Mucosa of stomach (tissue), 1 donor: Measurements from ENCODE around the gene WDR17.
"Not testable (repeated sequence)": the region's sequence is repeated elsewhere in the genome, so short reads cannot be mapped to it uniquely, and the experiment has no call there.

Experiments used
- H3K27me3 ChIP-seq: one replicate; pipeline ENCODE4 v1.7.0; 2013; ENCODE audit warnings: mild to moderate bottlenecking, low read length; ENCODE audit not compliant: control insufficient read depth, insufficient read depth
- H3K36me3 ChIP-seq: one replicate; pipeline ENCODE4 v1.7.0; 2013; ENCODE audit warnings: low read length; ENCODE audit not compliant: control insufficient read depth, insufficient read depth
- H3K4me1 ChIP-seq: one replicate; pipeline ENCODE4 v1.7.0; 2013; ENCODE audit warnings: mild to moderate bottlenecking, low read length; ENCODE audit not compliant: control insufficient read depth, insufficient read depth
- H3K4me3 ChIP-seq: one replicate; pipeline ENCODE4 v1.7.0; 2013; ENCODE audit warnings: low read length
- H3K9ac ChIP-seq: one replicate; pipeline ENCODE4 v1.7.0; 2013; ENCODE audit warnings: mild to moderate bottlenecking, low read length, moderate library complexity
- H3K9me3 ChIP-seq: one replicate; pipeline ENCODE4 v1.7.0; 2013; ENCODE audit warnings: mild to moderate bottlenecking, low read length, moderate library complexity; ENCODE audit not compliant: control insufficient read depth
- donor health status: Pancreatic carcinoma.

WDR17 gene

GRCh38 chr4:176198316-176198903 lies 132.8 kb downstream of the WDR17 start:
- H3K9ac ChIP-seq: no peak overlapping the region
- no peak overlapping the region for H3K4me3 ChIP-seq
- H3K9me3 ChIP-seq: no peaks in the 10 kb centered on the region
- H3K27me3 ChIP-seq: no peaks in the 10 kb centered on the region
- H3K4me1 ChIP-seq: peaks cover 20% of the 10 kb centered on the region
- no peaks in the 10 kb centered on the region for H3K36me3 ChIP-seq

GRCh38 chr4:176205299-176205698 lies 139.7 kb downstream of the WDR17 start:
- H3K9me3 ChIP-seq: no peaks in the 10 kb centered on the region
- no peaks in the 10 kb centered on the region for H3K36me3 ChIP-seq
- H3K9ac ChIP-seq: no peak overlapping the region
- no peak overlapping the region for H3K4me3 ChIP-seq
- H3K4me1 ChIP-seq: no peaks in the 10 kb centered on the region
- H3K27me3 ChIP-seq: no peaks in the 10 kb centered on the region

GRCh38 chr4:176207839-176208238 lies 142.2 kb downstream of the WDR17 start:
- no peak overlapping the region for H3K4me3 ChIP-seq
- no peaks in the 10 kb centered on the region for H3K9me3 ChIP-seq
- no peaks in the 10 kb centered on the region for H3K36me3 ChIP-seq
- H3K9ac ChIP-seq: no peak overlapping the region
- H3K27me3 ChIP-seq: no peaks in the 10 kb centered on the region
- no peaks in the 10 kb centered on the region for H3K4me1 ChIP-seq

GRCh38 chr4:176209535-176209934 lies 143.9 kb downstream of the WDR17 start:
- no peaks in the 10 kb centered on the region for H3K4me1 ChIP-seq
- H3K4me3 ChIP-seq: no peak overlapping the region
- no peaks in the 10 kb centered on the region for H3K9me3 ChIP-seq
- H3K36me3 ChIP-seq: no peaks in the 10 kb centered on the region
- no peaks in the 10 kb centered on the region for H3K27me3 ChIP-seq
- H3K9ac ChIP-seq: no peak overlapping the region

- H3K4me1 ChIP-seq: no peaks in the 10 kb centered on the region
- no peaks in the 10 kb centered on the region for H3K36me3 ChIP-seq
Observed at GRCh38 chr4:176210101-176210500, 144.5 kb downstream of the WDR17 start.

DNA sequence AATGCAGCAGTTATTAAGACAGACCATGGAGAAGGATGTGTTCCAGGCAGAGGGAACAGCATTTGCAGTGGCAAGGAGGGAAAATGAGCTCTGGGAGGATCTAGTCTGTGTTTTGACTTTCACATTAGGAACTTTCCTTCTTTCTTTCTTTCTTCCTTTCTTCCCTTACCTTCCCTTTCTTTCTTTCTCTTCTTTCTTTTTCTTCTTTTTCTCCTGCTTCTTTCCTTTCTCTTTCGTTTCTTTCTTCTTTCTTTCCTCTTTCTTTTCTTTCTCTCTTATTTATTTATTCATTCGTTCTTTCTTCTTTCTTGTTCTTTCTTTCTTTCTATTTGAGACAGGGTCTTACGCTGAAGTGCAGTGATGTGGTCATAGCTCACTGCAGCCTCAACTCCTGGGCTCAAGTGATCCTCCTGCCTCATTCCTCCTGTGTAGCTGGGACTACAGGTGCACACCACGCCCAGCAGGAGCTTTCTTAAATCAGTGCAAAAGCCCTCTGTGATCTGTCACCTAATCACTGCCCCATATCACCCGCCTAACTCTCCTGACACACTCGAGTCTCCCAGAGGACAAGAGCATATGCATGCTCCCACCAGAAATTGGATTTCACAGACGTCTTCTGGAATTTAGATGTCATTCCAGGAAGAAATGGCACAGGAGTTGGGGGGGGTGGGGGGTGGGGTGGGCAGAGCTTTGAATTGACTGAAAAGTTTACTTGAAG lies 145.1 kb downstream of the WDR17 start:
- H3K9me3 ChIP-seq: no peaks in the 10 kb centered on the region
- no peaks in the 10 kb centered on the region for H3K36me3 ChIP-seq
- no peaks in the 10 kb centered on the region for H3K27me3 ChIP-seq
- H3K9ac ChIP-seq: no peak overlapping the region
- no peaks in the 10 kb centered on the region for H3K4me1 ChIP-seq
- no peak overlapping the region for H3K4me3 ChIP-seq

More at GRCh38 chr4:176210101-176210500, 144.5 kb downstream of the WDR17 start:
- H3K9ac ChIP-seq: no peak overlapping the region
- no peaks in the 10 kb centered on the region for H3K27me3 ChIP-seq
- H3K9me3 ChIP-seq: no peaks in the 10 kb centered on the region
- no peak overlapping the region for H3K4me3 ChIP-seq

DNA sequence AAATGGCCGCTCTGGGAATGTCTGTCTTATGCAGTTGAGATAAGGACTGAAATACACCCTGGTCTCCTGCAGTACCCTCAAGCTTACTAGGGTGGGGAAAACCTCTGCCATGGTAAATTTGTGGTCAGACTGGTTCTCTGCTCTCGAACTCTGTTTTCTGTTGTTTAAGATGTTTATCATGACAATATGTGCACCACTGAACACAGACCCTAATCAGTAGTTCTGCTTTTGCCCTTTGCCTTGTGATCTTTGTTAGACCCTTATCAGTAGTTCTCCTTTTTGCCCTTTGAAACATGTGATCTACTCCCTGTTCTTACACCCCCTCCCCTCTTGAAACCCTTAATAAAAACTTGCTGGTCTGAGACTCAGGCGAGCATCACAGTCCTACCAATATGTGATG lies 146.7 kb downstream of the WDR17 start:
- H3K9me3 ChIP-seq, H3K4me3 ChIP-seq, H3K4me1 ChIP-seq, H3K9ac ChIP-seq, H3K36me3 ChIP-seq, H3K27me3 ChIP-seq: not testable (repeated sequence)

- Histone ChIP-seq H3K4me1 (no peaks in the 10 kb centered on the region), H3K27me3 (no peaks in the 10 kb centered on the region), H3K9me3 (no peaks in the 10 kb centered on the region), H3K4me3 (no peak overlapping the region), H3K9ac (no peak overlapping the region), H3K36me3 (no peaks in the 10 kb centered on the region)
Observed at GRCh38 chr4:176217510-176217909, 151.9 kb downstream of the WDR17 start.

DNA sequence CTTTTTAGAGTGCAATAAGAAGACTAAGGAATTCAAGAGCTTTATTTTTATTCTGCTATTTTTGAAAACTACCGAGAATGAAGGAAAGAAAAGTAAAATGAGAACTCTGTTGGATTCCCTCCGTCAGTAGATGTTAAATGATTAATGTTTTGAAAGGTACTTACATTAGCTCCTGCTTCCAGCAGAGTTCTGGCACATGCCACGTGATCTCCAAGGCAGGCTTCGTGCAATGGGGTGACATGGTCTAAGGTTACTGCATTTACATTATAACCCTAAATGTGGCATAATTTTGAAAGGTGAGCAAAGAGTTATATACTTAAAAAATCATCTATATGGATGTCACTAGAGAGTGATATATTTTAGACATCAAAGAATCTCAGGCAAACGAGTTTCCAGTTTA lies 156.5 kb downstream of the WDR17 start:
- no peaks in the 10 kb centered on the region for H3K9me3 ChIP-seq
- H3K9ac ChIP-seq: no peak overlapping the region
- H3K27me3 ChIP-seq: no peaks in the 10 kb centered on the region

GRCh38 chr4:176223561-176223960 lies 157.9 kb downstream of the WDR17 start:
- no peaks in the 10 kb centered on the region for H3K4me1 ChIP-seq
- no peaks in the 10 kb centered on the region for H3K9me3 ChIP-seq
- no peak overlapping the region for H3K4me3 ChIP-seq
- no peaks in the 10 kb centered on the region for H3K27me3 ChIP-seq
- no peak overlapping the region for H3K9ac ChIP-seq
- H3K36me3 ChIP-seq: no peaks in the 10 kb centered on the region

More for the DNA sequence above, 156.5 kb downstream of the WDR17 start:
- Histone ChIP-seq H3K36me3 (no peaks in the 10 kb centered on the region), H3K4me3 (no peak overlapping the region), H3K4me1 (no peaks in the 10 kb centered on the region)

DNA sequence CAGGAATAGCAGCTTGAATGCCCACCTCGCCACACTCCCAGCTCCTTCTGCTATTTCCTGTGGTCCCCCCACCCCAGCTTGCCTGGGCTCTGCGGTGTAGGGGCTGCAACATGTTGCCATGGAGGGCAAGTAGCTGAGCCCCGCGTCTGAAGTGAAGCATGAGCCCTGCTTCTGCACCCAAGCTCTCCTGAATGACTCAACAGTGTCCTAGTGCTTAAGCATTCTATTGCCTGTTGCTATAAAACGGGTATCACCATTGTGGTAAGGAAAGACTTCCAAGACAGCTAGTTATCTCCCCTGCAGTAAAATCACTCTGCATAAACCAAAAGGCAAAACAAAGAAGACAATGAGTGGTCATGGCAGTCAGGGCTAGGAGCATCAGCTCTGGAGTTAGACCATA lies 161.1 kb downstream of the WDR17 start:
- no peak overlapping the region for H3K9ac ChIP-seq
- H3K4me3 ChIP-seq: no peak overlapping the region
- H3K36me3 ChIP-seq: no peaks in the 10 kb centered on the region
- no peaks in the 10 kb centered on the region for H3K9me3 ChIP-seq
- H3K27me3 ChIP-seq: no peaks in the 10 kb centered on the region
- no peaks in the 10 kb centered on the region for H3K4me1 ChIP-seq

DNA sequence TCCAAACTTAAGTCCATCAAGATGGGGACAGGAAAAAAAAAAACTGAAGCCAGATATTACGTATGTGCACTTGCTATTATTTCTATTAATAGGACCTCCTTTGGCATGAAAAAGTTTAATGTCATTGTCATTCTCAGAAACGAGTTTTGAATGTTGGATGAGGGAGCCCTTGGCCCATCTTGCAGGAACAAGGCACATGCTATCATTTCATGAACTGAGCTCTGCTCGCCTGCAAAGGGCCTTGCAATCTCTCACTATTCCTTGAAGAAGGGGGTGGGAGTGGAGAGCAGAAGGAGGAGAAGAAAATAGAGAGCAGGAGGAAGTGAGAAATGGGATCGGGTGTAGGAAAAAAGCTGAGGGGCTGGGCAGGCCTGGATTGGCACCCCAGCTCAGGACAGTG lies 164.0 kb downstream of the WDR17 start:
- Histone ChIP-seq H3K4me3 (no peak overlapping the region), H3K9me3 (no peaks in the 10 kb centered on the region), H3K4me1 (no peaks in the 10 kb centered on the region), H3K36me3 (no peaks in the 10 kb centered on the region), H3K27me3 (no peaks in the 10 kb centered on the region), H3K9ac (no peak overlapping the region)
